Measurements from ENCODE around the gene REEP5. TPM values are rescaled to one million over a fixed set of nuclear protein-coding genes. Genes with fewer than 3 reads are reported as not detected.

The REEP5 gene
- total RNA-seq, 4 donors from 2014 or later, result 74.2 to 90.1 (median 81.9) TPM

DNA sequence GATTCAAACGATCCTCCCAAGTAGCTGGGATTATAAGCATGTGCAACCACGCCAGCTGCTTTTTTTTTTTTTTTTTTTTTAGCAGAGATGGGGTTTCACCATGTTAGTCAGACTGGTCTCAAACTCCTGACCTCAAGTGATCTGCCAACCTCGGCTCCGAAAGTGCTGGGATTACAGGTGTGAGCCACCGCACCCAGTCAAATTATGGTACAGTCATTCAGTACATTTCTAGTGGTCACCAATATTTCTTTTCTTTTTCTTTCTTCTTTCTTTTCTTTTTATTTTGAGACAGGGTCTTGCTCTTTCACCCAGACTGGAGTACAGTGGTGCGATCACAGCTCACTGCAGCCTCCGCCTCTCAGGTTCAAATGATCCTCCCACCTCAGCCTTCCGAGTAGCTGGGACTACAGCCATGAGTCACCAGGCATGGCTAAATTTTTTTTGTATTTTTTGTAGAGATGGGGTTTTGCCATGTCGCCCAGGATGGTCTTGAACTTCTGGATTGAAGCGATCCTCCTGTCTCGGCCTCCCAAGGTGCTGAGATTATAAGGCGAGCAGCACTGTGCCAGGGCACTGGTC lies 29.2 kb upstream of the REEP5 start:
- DNase-seq (ENCODE audit: low spot score) (no peak), ATAC-seq (ENCODE audit: low FRiP score) (no peak)
- TF ChIP-seq, protein P1, sequence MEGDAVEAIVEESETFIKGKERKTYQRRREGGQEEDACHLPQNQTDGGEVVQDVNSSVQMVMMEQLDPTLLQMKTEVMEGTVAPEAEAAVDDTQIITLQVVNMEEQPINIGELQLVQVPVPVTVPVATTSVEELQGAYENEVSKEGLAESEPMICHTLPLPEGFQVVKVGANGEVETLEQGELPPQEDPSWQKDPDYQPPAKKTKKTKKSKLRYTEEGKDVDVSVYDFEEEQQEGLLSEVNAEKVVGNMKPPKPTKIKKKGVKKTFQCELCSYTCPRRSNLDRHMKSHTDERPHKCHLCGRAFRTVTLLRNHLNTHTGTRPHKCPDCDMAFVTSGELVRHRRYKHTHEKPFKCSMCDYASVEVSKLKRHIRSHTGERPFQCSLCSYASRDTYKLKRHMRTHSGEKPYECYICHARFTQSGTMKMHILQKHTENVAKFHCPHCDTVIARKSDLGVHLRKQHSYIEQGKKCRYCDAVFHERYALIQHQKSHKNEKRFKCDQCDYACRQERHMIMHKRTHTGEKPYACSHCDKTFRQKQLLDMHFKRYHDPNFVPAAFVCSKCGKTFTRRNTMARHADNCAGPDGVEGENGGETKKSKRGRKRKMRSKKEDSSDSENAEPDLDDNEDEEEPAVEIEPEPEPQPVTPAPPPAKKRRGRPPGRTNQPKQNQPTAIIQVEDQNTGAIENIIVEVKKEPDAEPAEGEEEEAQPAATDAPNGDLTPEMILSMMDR (IDR thresholded peaks at IDR 0.05), result no peak

DNA sequence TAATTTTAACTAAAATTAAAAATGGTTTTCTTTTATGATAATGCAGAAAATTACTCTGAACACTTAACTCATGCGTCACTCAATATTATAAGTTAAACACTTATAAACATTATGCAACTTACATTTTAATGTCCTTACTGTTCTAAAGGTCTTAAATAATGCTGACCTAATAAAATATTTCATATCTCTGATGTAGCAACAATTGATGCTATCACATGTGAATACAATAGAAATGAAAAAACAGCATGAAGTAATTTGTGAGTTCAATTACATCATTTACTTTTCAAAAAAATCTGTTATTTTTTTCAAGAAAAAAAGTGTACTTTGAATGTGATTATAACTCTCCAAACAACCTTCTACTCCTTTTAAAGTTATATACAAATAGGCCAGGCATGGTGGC lies 26.4 kb upstream of the REEP5 start:
- TF ChIP-seq, protein P1 (IDR thresholded peaks at IDR 0.05), result no peak
- DNase-seq (ENCODE audit: low spot score), result no peak
- ATAC-seq (ENCODE audit: low FRiP score), result no peak

DNA sequence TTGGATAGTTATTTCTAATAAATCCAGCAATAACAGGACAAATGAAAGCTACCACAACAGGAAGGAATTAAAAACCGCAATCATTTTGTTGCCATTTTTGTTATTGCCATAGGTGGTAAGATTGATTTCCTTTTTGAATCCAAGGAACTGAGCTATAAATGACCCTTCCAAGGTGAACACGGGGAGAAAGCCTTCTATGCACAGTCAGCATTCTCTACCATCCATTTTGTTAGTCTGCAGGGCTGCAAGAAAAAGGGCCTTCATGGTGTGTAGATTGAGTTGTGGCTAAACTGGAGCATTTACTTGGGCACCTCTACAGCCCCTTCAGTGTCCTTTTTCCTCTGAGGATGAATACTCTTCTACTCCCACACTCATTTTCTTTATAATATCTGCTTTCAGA lies 18.6 kb upstream of the REEP5 start:
- ATAC-seq (ENCODE audit: low FRiP score) (no peak), DNase-seq (ENCODE audit: low spot score) (no peak)

DNA sequence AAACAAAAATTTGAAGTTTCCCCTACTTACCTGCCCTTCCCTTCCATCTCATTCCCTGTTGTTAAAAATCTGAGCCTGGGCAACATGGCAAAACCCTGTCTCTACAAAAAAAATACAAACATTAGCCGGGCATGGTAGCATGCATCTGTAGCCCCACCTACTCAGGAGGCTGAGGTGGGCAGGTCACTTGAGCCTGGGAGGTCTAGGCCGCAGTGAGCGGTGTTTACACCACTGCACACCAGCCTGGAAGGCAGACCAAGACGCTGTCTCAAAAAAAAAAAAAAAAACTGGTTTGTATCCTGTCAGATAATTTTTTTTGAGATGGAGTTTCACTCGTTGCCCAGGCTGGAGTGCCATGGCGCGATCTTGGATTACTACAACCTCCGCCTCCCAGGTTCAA lies 16.3 kb upstream of the REEP5 start:
- ATAC-seq (ENCODE audit: low FRiP score), result no peak
- TF ChIP-seq, protein P1 (IDR thresholded peaks at IDR 0.05), result no peak
- no peak for DNase-seq (ENCODE audit: low spot score)

More for the DNA sequence above, 18.6 kb upstream of the REEP5 start:
- TF ChIP-seq, protein P1 (IDR thresholded peaks at IDR 0.05), result no peak

DNA sequence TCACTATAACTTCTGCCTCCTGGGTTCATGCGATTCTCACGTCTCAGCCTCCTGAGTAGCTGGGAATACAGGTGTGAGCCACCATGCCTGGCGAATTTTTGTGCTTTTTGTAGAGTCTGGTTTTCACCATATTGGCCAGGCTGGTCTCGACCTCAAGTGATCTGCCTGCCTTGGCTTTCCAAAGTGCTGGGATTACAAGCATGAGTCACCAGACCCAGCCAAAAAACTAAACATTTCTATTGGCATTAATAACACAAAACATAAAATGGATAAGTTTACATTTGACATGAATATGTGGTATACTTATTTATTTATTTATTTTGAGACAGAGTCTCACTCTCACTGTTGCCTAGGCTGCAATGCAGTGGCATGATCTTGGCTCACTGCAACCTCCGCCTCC lies 13.6 kb upstream of the REEP5 start:
- TF ChIP-seq, protein P1 (IDR thresholded peaks at IDR 0.05), result no peak
- DNase-seq (ENCODE audit: low spot score) (no peak), ATAC-seq (ENCODE audit: low FRiP score) (no peak)

DNA sequence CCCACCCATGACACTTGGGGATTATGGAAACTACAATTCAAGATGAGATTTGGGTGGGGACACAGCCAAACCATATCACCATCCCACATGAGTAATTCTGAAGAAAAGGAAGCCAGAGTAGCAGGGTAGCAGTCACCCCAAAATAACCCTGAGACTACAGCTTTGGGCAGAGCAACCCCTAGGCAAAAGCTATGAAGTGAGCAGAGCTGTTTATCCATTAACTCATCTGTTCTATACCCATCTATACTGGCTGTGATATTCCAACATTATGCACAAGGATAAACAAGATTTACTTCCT lies 12.3 kb upstream of the REEP5 start:
- TF ChIP-seq, protein P1 (IDR thresholded peaks at IDR 0.05), result no peak
- no peak for ATAC-seq (ENCODE audit: low FRiP score)
- DNase-seq (ENCODE audit: low spot score), result no peak

DNA sequence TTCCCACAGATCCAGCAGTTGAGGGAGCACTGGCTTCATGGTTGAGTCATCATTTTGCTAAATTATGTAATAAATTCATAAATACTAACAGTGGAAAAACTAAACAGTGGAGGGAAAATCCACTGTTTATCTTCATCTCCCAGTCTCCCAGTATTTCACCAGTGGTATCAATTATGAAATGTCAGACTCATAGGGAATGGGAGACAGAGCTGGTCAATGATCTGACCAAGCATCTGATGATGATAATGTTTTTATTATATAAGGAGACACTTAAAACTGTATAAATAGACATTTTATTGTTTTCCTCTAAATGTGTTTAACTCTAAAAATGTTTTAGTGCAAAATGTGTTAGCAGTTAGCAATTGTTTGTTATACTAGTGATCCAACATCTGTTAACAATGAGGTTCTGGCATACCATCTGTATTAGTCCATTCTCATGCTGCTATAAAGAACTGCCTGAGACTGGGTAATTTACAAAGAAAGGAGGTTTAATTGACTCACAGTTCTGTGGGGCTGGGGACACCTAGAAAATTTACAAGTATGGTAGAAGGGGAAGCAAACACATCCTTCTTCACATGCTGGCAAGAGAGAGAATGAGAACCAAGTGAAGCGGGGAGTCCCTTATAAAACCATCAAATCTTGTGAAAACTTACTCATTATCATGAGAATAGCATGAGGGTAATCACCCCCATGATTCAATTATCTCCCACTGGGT lies 11.8 kb upstream of the REEP5 start:
- no peak for DNase-seq (ENCODE audit: low spot score)
- no peak for ATAC-seq (ENCODE audit: low FRiP score)
- TF ChIP-seq, protein P1 (IDR thresholded peaks at IDR 0.05), result no peak
